GM12891 (cell line): Measurements from ENCODE around the gene PFKFB3.
"Not testable (repeated sequence)": the region's sequence is repeated elsewhere in the genome, so short reads cannot be mapped to it uniquely, and the experiment has no call there.

ENCODE experiments used
- DNase-seq: peaks from one replicate; pipeline ENCODE4 v3.0.0; 2011; ENCODE audit warnings: low spot score; ENCODE audit not compliant: insufficient read length
- FAIRE-seq: peaks from 2 replicates; lab custom pipeline; 2011; peaks lifted over from hg19 to GRCh38; lab: Jason Lieb, UNC
- PAX5 ChIP-seq: IDR thresholded peaks from 2 replicates; pipeline ENCODE4 v1.6.1; 2011; ENCODE audit warnings: low read length, moderate library complexity, mild to moderate bottlenecking; ENCODE audit not compliant: insufficient read depth, severe bottlenecking
- POLR2A ChIP-seq: IDR thresholded peaks from 2 replicates; pipeline ENCODE4 v1.6.1; 2011; ENCODE audit warnings: low read depth, low read length, control low read depth
- POLR2AphosphoS5 ChIP-seq: IDR thresholded peaks from 2 replicates; pipeline ENCODE4 v1.6.1; 2011; ENCODE audit warnings: low read depth, low read length, control low read depth
- POU2F2 ChIP-seq: IDR thresholded peaks from 2 replicates; pipeline ENCODE4 v1.6.1; 2011; ENCODE audit warnings: low read depth, mild to moderate bottlenecking, control low read depth, low read length, moderate library complexity
- SPI1 ChIP-seq: IDR thresholded peaks from 2 replicates; pipeline ENCODE4 v1.6.1; 2011; ENCODE audit warnings: low read depth, low read length, control low read depth
- TAF1 ChIP-seq: IDR thresholded peaks from 2 replicates; pipeline ENCODE4 v1.6.1; 2011; ENCODE audit warnings: low read depth, low read length, control low read depth

PFKFB3 gene

GRCh38 chr10:6232846-6233724 lies 30.4 kb downstream of the PFKFB3 start:
- DNase-seq (no peak), FAIRE-seq (no peak)
- no peak for TF ChIP-seq POU2F2
- TF ChIP-seq TAF1: no peak

DNA sequence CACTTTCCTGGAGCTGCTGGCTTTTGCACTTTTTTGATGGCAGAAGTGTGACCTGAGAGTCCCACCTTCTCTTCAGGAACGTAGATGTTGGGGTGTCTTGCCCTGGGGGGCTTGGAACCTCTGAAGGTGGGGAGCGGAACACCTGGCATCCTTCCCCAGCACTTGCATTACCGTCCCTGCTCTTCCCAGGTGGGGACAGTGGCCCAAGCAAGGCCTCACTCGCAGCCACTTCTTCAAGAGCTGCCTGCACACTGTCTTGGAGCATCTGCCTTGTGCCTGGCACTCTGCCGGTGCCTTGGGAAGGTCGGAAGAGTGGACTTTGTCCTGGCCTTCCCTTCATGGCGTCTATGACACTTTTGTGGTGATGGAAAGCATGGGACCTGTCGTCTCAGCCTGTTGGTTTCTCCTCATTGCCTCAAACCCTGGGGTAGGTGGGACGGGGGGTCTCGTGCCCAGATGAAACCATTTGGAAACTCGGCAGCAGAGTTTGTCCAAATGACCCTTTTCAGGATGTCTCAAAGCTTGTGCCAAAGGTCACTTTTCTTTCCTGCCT lies 31.1 kb downstream of the PFKFB3 start:
- TF ChIP-seq POLR2A: peak; percentile 4; the same call in 1 of the 2 replicates
- no peak; the same call in 1 of the 2 replicates for TF ChIP-seq POLR2AphosphoS5
- TF ChIP-seq TAF1: no peak
- no peak for TF ChIP-seq PAX5
- no peak for TF ChIP-seq SPI1
- TF ChIP-seq POU2F2: no peak
- no peak for DNase-seq
- no peak for FAIRE-seq

DNA sequence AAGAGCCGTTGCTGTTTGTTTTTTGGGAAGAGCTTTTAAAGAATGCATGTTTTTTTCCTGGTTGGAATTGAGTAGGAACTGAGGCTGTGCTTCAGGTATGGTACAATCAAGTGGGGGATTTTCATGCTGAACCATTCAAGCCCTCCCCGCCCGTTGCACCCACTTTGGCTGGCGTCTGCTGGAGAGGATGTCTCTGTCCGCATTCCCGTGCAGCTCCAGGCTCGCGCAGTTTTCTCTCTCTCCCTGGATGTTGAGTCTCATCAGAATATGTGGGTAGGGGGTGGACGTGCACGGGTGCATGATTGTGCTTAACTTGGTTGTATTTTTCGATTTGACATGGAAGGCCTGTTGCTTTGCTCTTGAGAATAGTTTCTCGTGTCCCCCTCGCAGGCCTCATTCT lies 31.6 kb downstream of the PFKFB3 start:
- DNase-seq (no peak), FAIRE-seq (no peak)
- TF ChIP-seq POLR2A (no peak), POLR2AphosphoS5 (no peak), TAF1 (no peak), PAX5 (no peak), POU2F2 (no peak), SPI1 (no peak)

GRCh38 chr10:6236349-6237198 lies 33.8 kb downstream of the PFKFB3 start:
- TF ChIP-seq POLR2AphosphoS5 (peak; percentile 56; the same call in 1 of the 2 replicates), TAF1 (no peak)
- FAIRE-seq (no peak), DNase-seq (no peak)

GRCh38 chr10:6237199-6237530 lies 34.4 kb downstream of the PFKFB3 start:
- FAIRE-seq (no peak), DNase-seq (no peak)
- no peak for TF ChIP-seq TAF1

DNA sequence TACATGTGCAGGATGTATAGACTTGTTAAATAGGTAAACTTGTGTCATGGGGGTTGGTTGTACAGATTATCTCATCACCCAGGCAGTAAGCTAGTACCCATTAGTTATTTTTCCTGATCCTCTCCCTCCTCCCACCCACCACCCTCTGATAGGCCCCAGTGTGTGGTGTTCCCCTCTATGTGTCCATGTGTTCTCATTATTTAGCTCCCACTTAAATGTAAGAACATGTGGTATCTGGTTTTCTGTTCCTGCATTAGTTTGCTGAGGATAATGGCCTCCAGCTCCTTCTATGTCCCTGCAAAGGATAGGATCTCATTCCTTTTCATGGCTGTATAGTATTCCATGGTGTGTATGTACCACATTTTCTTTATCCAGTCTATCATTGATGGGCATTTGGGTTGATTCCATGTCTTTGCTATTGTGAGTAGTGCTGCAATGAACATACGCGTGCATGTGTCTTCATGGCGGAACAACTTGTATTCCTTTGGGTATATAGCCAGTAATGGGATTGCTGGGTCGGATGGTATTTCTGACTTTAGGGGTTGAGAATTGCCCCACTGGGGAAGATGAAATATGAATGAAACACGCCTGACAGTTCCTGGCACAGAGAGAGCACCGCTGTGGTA lies 36.0 kb downstream of the PFKFB3 start:
- not testable (repeated sequence) for FAIRE-seq, DNase-seq

DNA sequence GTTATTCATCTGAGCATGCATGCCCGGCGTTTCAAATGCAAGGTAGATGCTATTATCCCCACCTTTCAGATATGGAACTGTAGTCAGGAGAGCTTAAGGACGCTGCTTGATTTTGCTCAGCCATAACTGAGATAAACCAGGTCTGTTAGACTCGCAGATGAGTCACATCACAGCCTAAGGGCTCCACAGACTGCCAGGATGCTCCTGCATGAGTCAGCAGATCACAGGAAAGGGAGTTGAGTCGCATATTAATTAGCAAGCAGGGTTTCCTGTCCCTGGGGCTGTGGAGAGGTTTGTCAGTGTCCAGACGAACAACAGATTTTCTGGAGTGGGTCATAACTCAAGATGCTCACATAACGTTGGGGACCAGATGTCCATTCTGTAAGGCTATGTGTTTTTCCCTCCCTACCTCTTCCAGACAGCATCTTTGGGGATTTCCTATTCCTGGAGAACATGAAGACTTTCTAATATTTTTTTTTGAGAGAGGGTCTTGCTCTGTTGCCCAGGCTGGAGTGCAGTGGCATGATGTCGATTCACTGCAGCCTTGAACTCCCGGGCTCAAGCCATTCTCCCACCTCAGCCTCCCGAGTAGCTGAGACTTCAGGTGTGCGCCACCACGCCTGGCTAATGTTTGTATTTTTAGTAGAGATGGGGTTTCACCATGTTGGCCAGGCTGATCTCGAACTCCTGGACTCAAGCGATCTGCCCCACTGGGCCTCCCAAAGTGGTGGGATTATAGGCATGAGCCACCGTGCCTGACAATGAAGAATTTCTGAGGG lies 36.7 kb downstream of the PFKFB3 start:
- TF ChIP-seq TAF1 (no peak), SPI1 (no peak), POU2F2 (no peak), POLR2AphosphoS5 (no peak), PAX5 (no peak), POLR2A (no peak)
- DNase-seq: no peak
- FAIRE-seq: peak; percentile 58

DNA sequence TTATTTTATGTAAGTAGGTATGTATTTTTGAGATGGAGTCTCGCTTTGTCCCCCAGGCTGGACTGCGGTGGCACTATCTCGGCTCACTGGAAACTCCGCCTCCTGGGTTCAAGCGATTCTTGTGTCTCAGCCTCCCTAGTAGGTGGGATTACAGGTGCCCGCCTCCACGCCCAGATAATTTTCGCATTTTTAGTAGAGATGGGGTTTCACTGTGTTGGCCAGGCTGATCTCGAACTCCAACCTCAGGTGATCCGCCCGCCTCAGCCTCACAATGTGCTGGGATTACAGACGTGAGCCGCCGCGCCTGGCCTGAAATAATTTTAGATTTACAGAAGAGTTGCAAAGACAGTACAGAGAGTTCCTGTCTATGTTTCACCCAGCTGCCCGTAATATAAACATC lies 37.5 kb downstream of the PFKFB3 start:
- FAIRE-seq (no peak), DNase-seq (no peak)

GRCh38 chr10:6242089-6242488 lies 39.4 kb downstream of the PFKFB3 start:
- no peak for TF ChIP-seq POLR2AphosphoS5
- no peak for TF ChIP-seq PAX5
- TF ChIP-seq POU2F2: no peak
- TF ChIP-seq POLR2A: no peak
- TF ChIP-seq SPI1: no peak
- TF ChIP-seq TAF1: no peak
- FAIRE-seq: no peak
- DNase-seq: no peak

More for the DNA sequence above, 37.5 kb downstream of the PFKFB3 start:
- TF ChIP-seq PAX5 (no peak), POLR2AphosphoS5 (no peak), TAF1 (no peak), POU2F2 (no peak), SPI1 (no peak), POLR2A (no peak)
